NCI-H146 treated with DMSO at 0.1 percent for 48 hours (cell line): Measurements from ENCODE around the gene RPS17.
"Not testable (repeated sequence)": the region's sequence is repeated elsewhere in the genome, so short reads cannot be mapped to it uniquely, and the experiment has no call there.

ENCODE experiments used
- DNase-seq: peaks from one replicate; lab custom pipeline; 2025; ENCODE audit not compliant: unreplicated experiment; lab: John Stamatoyannopoulos, UW

The RPS17 gene

GRCh38 chr15:82513587-82513986, 26.7 kb downstream of the RPS17 start:
- DNase-seq = not testable (repeated sequence)

- not testable (repeated sequence) for DNase-seq
Observed at GRCh38 chr15:82507693-82508092, 32.6 kb downstream of the RPS17 start.

- not testable (repeated sequence) for DNase-seq
Observed at GRCh38 chr15:82507087-82507486, 33.2 kb downstream of the RPS17 start.

- DNase-seq = not testable (repeated sequence)
Observed at GRCh38 chr15:82505842-82506241, 34.4 kb downstream of the RPS17 start.

DNA sequence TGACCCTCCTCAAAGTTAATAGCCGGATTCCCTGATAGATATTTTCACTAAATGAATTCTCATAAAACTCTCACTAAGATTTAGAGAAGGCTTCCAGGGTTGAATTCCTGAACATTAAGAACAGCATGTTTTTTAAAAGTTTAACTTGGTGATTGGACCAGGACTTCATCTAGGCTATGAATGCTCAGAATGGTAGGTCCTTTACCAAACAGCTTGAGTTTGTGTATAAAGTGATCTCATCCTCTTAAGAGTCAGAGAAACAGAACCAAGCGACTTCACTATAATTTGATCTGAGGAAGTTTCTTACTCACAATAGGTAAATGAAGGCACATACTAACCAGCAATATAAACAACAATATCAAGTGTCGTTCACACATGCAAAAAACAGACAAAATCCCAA, 36.2 kb downstream of the RPS17 start:
- DNase-seq = not testable (repeated sequence)

- DNase-seq = not testable (repeated sequence)
Observed at GRCh38 chr15:82502700-82503339, 37.4 kb downstream of the RPS17 start.

GRCh38 chr15:82500772-82501171, 39.5 kb downstream of the RPS17 start:
- DNase-seq = not testable (repeated sequence)

DNA sequence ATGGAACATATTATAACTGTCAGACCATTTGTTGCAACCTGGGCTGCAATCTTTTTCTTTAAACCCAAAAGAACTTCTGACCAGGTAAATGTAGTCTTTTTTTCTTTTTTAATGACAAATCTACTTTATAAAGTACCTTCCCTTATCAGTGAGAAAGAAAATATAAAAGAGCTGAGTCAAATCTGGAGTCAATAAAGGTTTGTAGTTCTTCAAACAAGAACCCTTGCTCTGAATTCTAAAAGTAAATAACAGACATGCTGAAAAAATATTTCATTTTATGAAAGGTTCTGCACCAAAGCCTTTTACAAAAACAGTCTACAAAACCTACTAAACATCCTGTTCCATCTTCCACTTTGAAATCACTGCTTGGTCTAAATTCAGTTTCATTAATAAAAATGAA, 42.3 kb downstream of the RPS17 start:
- DNase-seq = not testable (repeated sequence)

- not testable (repeated sequence) for DNase-seq
Observed at GRCh38 chr15:82488250-82488649, 52.0 kb downstream of the RPS17 start.

DNA sequence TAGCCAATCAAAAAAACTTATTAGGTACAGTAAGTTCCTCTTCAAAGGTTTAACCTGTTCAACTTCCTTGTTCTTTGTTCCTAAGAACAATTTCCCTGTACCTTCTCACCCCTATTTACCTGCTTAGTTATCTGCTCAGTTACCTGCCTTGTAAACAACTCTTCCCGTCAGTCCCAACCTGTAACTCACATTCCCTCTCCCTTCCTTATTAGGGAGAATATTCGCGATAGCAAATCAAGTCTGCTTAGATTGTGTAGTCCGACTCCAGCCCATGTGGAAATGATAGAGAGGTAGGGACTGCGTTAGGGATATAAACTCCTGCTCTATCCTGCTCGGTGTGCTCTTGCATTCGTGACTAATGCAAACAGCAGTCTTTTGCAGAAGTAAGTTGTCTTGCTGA, 53.2 kb downstream of the RPS17 start:
- not testable (repeated sequence) for DNase-seq
